ENCODE measurements around the gene TNIP2.

GRCh38 chr4:2713337-2713736, 42.8 kb downstream of the TNIP2 start:
- TF ChIP-seq, protein P1, sequence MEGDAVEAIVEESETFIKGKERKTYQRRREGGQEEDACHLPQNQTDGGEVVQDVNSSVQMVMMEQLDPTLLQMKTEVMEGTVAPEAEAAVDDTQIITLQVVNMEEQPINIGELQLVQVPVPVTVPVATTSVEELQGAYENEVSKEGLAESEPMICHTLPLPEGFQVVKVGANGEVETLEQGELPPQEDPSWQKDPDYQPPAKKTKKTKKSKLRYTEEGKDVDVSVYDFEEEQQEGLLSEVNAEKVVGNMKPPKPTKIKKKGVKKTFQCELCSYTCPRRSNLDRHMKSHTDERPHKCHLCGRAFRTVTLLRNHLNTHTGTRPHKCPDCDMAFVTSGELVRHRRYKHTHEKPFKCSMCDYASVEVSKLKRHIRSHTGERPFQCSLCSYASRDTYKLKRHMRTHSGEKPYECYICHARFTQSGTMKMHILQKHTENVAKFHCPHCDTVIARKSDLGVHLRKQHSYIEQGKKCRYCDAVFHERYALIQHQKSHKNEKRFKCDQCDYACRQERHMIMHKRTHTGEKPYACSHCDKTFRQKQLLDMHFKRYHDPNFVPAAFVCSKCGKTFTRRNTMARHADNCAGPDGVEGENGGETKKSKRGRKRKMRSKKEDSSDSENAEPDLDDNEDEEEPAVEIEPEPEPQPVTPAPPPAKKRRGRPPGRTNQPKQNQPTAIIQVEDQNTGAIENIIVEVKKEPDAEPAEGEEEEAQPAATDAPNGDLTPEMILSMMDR (IDR thresholded peaks at IDR 0.05 in 2 of 3, conservative IDR thresholded peaks at IDR 0.05 in 1 of 3; ENCODE audit: borderline replicate concordance in 1 of 3, insufficient read depth in 1 of 3, low read depth in 2 of 3, low read length in 2 of 3) = no peak
- TF ChIP-seq TCF7L2 (IDR thresholded peaks at IDR 0.05; ENCODE audit: borderline replicate concordance, extremely low read depth, insufficient read depth, insufficient read length) (no peak), POLR2A (IDR thresholded peaks at IDR 0.05; ENCODE audit: borderline replicate concordance, extremely low read depth, insufficient read depth, insufficient read length) (no peak)

All from HCT116 (cell line).